Left ventricle myocardium superior (tissue), 1 donor: ENCODE data around the gene WIPF2. TPM values are rescaled to one million over a fixed set of nuclear protein-coding genes. Genes with fewer than 3 reads are reported as not detected.

Source experiments
- ATAC-seq: fragments of 200-7000 bp; cut with Tn5 transposase; one replicate; pipeline ENCODE4 v1.9.1; 2020; ENCODE audit warnings: mild to moderate bottlenecking, moderate library complexity
- DNase-seq: peaks from one replicate; pipeline ENCODE4 v3.0.0-alpha.2; 2020
- intact Hi-C: fragments of 100-400 bp; cut with micrococcal nuclease; formaldehyde crosslinking; loops from one replicate; pipeline ENCODE4 v1.11.0; 2022
- microRNA-seq: library from miRNA; unstranded; fragments of <30 nt; microRNA quantifications from one replicate; pipeline ENCODE4 v1.2.0, GENCODE V29; 2020; ENCODE audit warnings: borderline number of aligned reads
- total RNA-seq: library from RNA; stranded (reverse); fragmentation: NEBNext Ultra II Directional; extraction: Animal tissue kit (Norgen Biotek cat#: 25700); gene quantifications from one replicate; pipeline ENCODE4 v1.2.1, GENCODE V29; 2021
- donor health status: DM: no; HTN: yes; CAD: no; lungs with severe emphysema.

WIPF2 gene
- total RNA-seq, 1 donor from 2014 or later, result 11.3 TPM

DNA sequence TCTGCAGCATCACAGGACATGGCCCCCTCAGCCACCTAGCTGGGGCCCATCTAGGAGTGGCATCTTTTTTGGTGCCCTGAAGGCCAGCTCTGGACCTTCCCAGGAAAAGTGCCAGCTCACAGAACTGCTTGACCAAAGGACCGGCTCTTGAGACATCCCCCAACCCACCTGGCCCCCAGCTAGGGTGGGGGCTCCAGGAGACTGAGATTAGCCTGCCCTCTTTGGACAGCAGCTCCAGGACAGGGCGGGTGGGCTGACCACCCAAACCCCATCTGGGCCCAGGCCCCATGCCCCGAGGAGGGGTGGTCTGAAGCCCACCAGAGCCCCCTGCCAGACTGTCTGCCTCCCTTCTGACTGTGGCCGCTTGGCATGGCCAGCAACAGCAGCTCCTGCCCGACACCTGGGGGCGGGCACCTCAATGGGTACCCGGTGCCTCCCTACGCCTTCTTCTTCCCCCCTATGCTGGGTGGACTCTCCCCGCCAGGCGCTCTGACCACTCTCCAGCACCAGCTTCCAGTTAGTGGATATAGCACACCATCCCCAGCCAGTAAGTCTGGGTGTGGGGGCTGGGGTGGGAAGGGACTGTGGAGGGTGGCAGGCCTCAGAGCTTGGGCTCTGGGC is 111.9 kb downstream of the WIPF2 start:
- peak; percentile 40 for DNase-seq
- intact Hi-C loops, result no loop called here

DNA sequence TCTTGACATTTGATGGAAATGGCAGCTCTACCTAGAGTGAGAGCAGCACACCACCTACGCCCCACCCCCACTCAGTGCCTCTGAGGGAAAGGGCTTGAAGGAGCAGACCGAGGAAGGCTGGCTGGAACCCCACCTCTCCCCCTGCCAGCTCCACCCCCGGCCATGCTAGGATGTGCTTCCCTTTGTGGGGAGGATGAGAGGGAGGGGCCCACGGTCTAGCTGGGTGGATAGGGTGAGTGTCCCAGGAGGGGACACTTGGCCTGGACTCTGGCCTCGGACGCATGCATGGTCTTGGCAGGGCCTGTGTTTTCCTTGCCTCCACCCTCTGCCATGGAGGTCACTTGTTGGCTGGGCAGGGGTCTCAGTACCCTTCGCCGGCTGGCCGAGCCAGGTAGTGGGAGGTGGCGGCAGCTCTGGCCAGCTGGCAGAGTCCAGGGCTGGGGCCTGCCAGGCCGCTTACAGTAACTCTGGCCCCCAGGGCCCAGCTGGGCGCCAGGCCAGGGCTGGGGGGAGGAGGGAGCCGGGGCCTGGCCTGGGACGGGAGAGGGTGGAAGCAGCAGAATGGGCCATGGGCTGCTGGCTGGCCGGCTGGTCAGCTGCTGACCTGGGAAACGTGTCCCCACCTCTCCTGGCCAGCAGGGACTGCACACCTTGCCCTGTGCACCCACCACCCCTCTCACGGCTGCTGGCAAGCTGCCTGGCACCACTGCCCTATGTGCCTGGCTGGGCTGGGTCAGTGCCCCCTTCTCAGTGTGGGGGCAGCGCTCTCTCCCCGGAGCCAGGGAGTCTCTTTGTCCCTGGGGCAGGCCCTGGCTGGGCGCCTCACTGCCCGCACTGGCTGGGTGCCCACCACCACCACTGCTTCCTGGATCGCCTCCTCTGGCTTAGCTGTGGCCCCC is 112.9 kb downstream of the WIPF2 start:
- ATAC-seq, result peak; percentile 91
- intact Hi-C loops, result no loop called here
- DNase-seq, result peak; percentile 98

More for the DNA sequence above, 111.9 kb downstream of the WIPF2 start:
- no peak for ATAC-seq

Small RNAs within 50 kb of the gene (microRNA-seq; reads per million reads assigned to microRNA genes)
- gene MIR6867, result not detected

Other genes with a start within 250 kb of the WIPF2 start
- gene PSMD3, start 238.5 kb upstream of the WIPF2 start, total RNA-seq, result 83.4 TPM
- not detected for gene CSF3, start 203.9 kb upstream of the WIPF2 start, total RNA-seq
- 56.9 TPM for gene MED24, start 164.9 kb upstream of the WIPF2 start, total RNA-seq
- 98.1 TPM for gene THRA, start 156.3 kb upstream of the WIPF2 start, total RNA-seq
- 21.5 TPM for gene NR1D1, start 118.7 kb upstream of the WIPF2 start, total RNA-seq
- 49.1 TPM for gene MSL1, start 97.3 kb upstream of the WIPF2 start, total RNA-seq
- 48.1 TPM for gene CASC3, start 78.8 kb upstream of the WIPF2 start, total RNA-seq
- gene RAPGEFL1, start 41.8 kb upstream of the WIPF2 start, total RNA-seq, result 3.8 TPM
- gene CDC6, start 68.6 kb downstream of the WIPF2 start, total RNA-seq, result 0.99 TPM
- 18.6 TPM for gene RARA, start 89.9 kb downstream of the WIPF2 start, total RNA-seq
- gene GJD3, start 145.4 kb downstream of the WIPF2 start, total RNA-seq, result 1.2 TPM
- 1.1 TPM for gene TOP2A, start 198.6 kb downstream of the WIPF2 start, total RNA-seq
- 176 TPM for gene IGFBP4, start 224.1 kb downstream of the WIPF2 start, total RNA-seq